Measurements from ENCODE around the gene ZBTB7C. TPM values are rescaled to one million over a fixed set of nuclear protein-coding genes. Genes with fewer than 3 reads are reported as not detected.

ZBTB7C gene
- polyA plus RNA-seq, 4 donors, result 13.1 to 41.1 (median 17.4) TPM

DNA sequence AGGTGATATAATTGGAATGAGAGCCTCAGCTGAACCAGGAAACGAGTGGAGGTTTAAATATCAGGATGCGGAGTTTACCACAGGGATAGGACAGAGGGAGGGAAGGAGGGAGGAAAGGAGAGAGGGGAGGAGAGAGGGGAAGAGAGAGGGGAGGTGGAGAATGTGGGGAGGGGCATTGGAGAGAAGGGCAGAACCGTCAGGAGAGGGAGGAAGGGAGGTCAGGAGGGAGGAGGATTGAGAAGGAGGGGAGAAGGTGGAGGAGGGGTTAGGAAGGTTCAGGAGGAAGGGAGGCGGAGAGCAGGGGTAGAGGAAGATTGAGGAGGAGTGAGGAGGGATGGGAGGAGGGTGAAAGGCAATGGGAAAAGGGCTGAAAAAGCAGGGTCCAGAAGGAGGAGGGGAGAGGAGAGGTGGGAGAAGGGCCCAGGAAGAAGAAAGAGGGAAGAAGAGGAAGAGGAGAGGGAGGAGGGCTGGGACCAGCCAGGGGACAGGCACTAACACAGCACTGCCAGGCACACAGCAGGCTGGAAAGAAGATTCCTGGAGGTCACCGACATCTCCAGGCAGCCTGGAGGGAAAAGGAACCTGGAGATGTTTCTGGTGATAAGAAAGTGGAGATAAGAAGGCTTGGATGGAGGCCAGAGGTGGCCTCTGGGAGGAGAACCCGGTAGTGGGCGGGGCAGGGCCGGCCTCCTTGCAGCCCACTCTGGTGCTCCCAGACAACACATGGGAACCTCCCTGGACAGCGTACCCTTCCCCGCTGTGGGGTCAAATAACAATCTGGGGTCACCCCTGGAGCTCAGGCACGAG is 302.0 kb downstream of the ZBTB7C start:
- peak in 1 of 4 donors; percentile 33 for DNase-seq (ENCODE audit: low read depth in 4 of 4, low spot score in 3 of 4)

DNA sequence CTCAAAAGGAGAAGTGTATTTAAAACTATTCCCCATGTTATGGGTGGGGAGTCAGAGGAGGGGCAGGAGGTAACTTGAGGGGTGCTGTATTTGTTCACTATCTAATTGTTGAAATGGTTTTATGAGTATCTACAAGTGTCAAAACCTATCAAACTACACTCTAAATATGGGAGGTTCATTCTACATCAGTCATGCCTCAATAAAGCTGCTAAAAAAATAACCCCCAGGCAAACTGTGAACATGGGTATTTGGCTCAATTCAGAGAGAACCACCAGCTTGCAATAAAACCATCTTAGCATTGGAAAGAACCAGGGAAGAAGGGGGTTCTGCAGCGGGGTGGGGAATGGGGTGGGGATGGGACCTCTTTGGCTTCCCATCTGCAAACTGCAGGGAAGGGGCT is 302.7 kb downstream of the ZBTB7C start:
- DNase-seq (ENCODE audit: low read depth in 4 of 4, low spot score in 3 of 4), result no peak

GRCh38 chr18:48105317-48105716 is 303.9 kb downstream of the ZBTB7C start:
- DNase-seq (ENCODE audit: low read depth in 4 of 4, low spot score in 3 of 4), result no peak

GRCh38 chr18:48104705-48105104 is 304.5 kb downstream of the ZBTB7C start:
- DNase-seq (ENCODE audit: low read depth in 4 of 4, low spot score in 3 of 4), result no peak

- peak; percentile 47 to 67 (median 56) for DNase-seq (ENCODE audit: low read depth in 4 of 4, low spot score in 3 of 4)
Measured at GRCh38 chr18:48100651-48101165, 308.5 kb downstream of the ZBTB7C start.

DNA sequence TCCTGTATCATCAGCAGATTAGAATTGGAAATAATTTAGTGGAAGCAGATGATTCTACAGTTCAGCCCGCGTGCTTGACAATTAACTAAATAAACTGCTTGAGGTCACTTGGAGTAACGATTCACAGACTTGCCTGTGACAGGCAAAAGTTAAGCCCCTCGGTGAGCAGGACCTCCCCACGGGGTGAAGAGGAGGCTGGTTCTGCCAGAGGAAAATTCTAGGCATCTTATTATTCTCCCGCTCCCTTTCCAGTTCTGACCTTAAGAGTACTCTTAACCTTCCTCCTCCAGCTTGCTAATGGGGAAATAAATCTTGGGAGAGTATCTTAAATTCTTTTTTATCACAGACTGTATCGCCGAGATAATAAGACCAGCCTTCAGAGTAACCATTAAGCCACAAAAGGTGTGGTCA is 309.0 kb downstream of the ZBTB7C start:
- DNase-seq (ENCODE audit: low read depth in 4 of 4, low spot score in 3 of 4), result peak; percentile 24 to 57 (median 52)

DNA sequence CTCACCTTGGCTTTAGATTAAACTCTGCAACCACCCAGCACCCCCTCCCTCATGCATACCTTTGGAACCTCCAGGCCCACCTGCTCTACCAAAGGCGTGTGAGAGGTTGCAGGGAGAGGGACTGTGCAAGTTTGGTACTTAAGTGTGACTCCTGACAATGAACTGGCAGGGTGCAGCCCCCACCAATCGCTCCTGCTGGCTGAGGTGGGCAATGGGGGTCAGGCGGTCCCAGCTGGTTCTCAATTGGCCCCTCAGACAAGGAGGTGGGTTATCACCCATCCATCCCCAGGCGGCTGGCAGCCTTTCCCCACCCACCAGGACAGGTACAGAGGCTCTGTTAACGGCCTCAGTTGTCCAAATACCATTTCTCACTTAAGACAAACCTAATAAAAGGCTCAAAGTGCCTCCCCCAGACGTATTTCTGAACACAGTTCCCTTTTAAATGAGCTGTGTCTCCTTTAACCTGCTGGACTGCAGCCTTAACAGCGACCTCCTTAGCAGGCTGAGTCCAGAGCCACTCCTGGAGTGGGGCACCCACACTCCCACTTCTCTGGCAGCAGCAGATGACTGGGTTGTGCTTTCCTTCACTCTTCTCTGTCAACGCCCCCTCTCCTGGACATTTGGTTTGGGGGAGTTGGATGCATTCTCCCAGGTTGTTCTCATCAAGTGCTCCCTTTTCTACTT is 309.6 kb downstream of the ZBTB7C start:
- DNase-seq (ENCODE audit: low read depth in 4 of 4, low spot score in 3 of 4), result peak in 2 of 4 donors; percentile 48

GRCh38 chr18:48098538-48098937 is 310.6 kb downstream of the ZBTB7C start:
- no peak for DNase-seq (ENCODE audit: low read depth in 4 of 4, low spot score in 3 of 4)

- DNase-seq (ENCODE audit: low read depth in 4 of 4, low spot score in 3 of 4), result no peak
Measured at GRCh38 chr18:48098007-48098406, 311.2 kb downstream of the ZBTB7C start.

DNA sequence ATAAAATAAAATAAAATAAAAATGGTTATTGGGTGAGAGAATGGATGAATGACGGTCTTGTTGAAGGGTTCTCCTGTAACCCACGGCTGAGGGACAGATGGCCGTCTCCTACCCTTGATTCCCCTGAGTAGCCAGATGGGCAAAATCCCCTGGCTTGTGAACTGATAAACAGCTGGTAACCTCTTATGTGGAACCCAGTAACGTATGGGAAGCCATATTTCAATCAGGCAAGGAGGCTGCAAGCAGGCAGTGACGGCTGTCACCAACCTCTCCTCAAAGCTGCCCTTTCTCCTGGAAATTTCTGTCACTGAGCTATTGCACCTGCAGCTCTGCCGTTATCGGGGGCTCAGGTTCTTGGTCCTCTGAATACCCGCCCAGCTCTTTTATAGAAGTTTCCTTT is 313.5 kb downstream of the ZBTB7C start:
- no peak for DNase-seq (ENCODE audit: low read depth in 4 of 4, low spot score in 3 of 4)

DNA sequence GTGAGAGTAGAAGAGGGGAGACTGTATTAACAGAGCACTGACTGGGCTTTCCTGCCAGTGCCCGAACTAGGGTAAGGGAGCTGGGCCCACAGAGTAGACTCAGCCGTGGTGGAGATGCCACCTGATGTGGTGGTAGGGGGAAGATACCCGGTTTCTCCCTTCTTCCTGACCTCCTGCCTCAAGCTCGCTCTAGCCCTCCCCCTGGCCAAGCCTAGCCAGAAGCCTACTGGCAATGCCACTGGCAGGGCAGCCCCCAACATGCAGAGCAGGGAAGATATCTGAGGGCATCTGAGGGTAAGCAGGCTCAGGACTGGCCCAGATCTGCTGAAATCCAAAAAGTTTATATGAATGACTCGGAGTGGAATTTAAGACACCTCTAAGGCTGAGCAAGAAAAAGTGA is 316.1 kb downstream of the ZBTB7C start:
- DNase-seq (ENCODE audit: low read depth in 4 of 4, low spot score in 3 of 4), result no peak

DNA sequence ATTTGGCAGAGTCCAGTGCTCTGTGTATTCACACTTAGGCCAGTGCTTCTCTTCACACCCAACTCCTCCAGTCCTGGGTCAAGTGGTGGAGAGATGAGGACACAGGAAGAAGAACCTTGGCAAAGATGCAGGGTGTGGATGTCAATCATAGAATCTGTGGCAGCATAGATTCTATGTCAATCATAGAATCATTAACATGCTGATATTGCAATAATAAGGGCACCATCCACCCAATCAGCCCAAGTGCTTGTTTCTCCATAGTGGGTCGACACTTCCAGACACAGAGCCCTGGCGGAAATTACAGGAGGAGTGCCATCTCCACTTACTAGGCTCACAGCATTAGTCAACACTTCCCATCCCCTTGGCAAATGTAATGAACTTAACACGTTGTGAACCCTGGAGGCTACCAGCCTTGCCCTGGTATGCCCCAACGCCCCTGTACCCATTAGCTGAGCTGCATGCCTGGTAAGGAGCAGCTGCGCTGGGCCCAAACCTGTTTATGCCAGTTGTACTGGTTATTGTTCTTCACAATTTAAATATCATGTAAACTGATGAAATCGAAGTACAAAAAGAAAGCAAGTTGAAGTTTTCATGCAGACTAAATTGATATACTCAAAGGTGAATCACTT is 317.2 kb downstream of the ZBTB7C start:
- no peak for DNase-seq (ENCODE audit: low read depth in 4 of 4, low spot score in 3 of 4)

GRCh38 chr18:48090702-48091101 is 318.5 kb downstream of the ZBTB7C start:
- DNase-seq (ENCODE audit: low read depth in 4 of 4, low spot score in 3 of 4), result no peak

- DNase-seq (ENCODE audit: low read depth in 4 of 4, low spot score in 3 of 4), result no peak
Measured at GRCh38 chr18:48090021-48090420, 319.2 kb downstream of the ZBTB7C start.

GRCh38 chr18:48085781-48086487 is 323.2 kb downstream of the ZBTB7C start:
- DNase-seq (ENCODE audit: low read depth in 4 of 4, low spot score in 3 of 4), result no peak

- DNase-seq (ENCODE audit: low read depth in 4 of 4, low spot score in 3 of 4), result no peak
Measured at GRCh38 chr18:48084858-48085257, 324.3 kb downstream of the ZBTB7C start.

DNA sequence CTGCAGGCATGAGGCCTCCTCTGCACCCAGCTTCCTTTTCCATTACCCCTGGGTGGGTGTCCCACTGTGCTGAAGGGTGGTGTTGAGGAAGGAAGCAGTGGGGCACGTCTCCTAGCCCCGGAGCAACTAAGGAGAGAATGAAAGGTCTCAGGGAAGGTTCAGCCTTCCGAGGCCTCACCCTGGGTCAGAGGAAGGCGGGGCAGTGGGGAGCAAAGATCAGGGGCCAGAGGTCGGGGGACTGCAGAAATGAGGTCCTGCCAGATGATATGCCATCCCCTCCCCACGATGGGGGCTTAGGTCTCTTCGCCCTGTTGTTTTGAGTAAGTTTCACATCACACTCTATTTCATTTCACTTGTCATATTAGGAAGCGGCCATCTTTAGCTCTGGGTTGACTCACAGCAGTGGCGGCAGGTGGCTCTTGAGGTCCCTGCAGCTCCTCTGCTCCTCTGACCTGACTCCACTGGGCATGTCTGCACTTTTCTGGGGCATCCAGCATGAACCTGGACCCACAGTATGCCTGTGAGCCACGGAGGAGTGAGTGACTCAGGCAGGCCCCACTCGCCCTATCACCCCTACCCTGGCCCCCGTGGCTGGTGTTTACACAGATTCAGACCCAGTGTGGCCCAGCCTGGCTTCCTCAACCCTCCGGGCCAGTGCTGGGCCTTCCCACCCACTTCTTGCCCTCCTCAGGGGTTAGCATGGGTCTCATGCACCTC is 325.0 kb downstream of the ZBTB7C start:
- DNase-seq (ENCODE audit: low read depth in 4 of 4, low spot score in 3 of 4), result no peak

DNA sequence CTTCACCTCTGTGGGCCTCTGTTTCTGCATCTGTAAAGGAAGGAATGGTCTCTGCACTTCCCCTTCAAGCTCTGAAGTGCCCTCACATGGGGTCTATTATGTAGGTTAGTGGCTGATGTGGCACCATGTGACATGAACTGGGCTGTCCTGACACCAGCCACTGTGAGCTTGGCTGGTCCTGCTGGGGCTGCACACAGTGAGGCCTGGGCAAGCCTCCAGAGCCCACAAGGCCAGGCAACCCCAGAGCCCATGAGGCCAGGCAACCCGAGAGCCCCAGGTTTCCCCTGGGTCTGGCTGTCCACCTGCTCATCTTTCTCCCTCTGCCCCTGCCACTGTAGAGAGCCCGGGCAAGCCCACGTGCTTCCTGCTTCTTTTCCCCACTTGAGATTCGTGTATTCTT is 328.6 kb downstream of the ZBTB7C start:
- no peak for DNase-seq (ENCODE audit: low read depth in 4 of 4, low spot score in 3 of 4)

- DNase-seq (ENCODE audit: low read depth in 4 of 4, low spot score in 3 of 4), result no peak
Measured at GRCh38 chr18:48079885-48080284, 329.3 kb downstream of the ZBTB7C start.

GRCh38 chr18:48078448-48078847 is 330.7 kb downstream of the ZBTB7C start:
- DNase-seq (ENCODE audit: low read depth in 4 of 4, low spot score in 3 of 4), result no peak
